Psoas muscle (tissue), 8 donors: Measurements from ENCODE around the gene CRYBA2. TPM values are rescaled to one million over a fixed set of nuclear protein-coding genes. Genes with fewer than 3 reads are reported as not detected.
A peak's percentile ranks its signal among the peaks of the same experiment; 100 is the strongest.

Source experiments
- ATAC-seq, 4 donors: fragments of 200-7000 bp; cut with Tn5 transposase; one replicate each; pipeline ENCODE4 v1.9.1; 2020; ENCODE audit warnings: moderate library complexity in 3 of 4, mild to moderate bottlenecking in 2 of 4
- DNase-seq, 2 donors: peaks; one replicate each; pipeline ENCODE4 v3.0.0-alpha.2; 2020
- H3K27ac ChIP-seq: fragments of 200-600 bp; one replicate; pipeline ENCODE4 v1.8.0; 2022
- H3K27me3 ChIP-seq, 3 donors: fragments of 200-600 bp in 1 of 3; one replicate each; pipeline versions ENCODE4 v1.6.1 to v1.8.0; 2013 to 2022; ENCODE audit warnings: low read length in 2 of 3, mild to moderate bottlenecking in 2 of 3, moderate library complexity in 1 of 3; ENCODE audit not compliant: insufficient read depth in 3 of 3
- H3K36me3 ChIP-seq, 2 donors: fragments of 200-600 bp in 1 of 2; one replicate each; pipeline versions ENCODE4 v1.6.1 to v1.8.0; 2013 to 2022; ENCODE audit warnings: low read depth in 1 of 2, mild to moderate bottlenecking in 1 of 2, moderate library complexity in 1 of 2; ENCODE audit not compliant: insufficient read depth in 1 of 2
- H3K4me1 ChIP-seq: fragments of 200-600 bp; one replicate; pipeline ENCODE4 v1.8.0; 2022
- H3K4me3 ChIP-seq: fragments of 200-600 bp; one replicate; pipeline ENCODE4 v1.8.0; 2022; ENCODE audit warnings: mild to moderate bottlenecking
- H3K9me3 ChIP-seq: fragments of 200-600 bp; one replicate; pipeline ENCODE4 v1.8.0; 2022
- CTCF ChIP-seq: fragments of 200-600 bp; IDR thresholded peaks from one replicate; pipeline ENCODE4 v1.8.0; 2022; ENCODE audit warnings: antibody characterized with exemption
- WGBS, 3 donors: extraction: QIAGEN DNeasy Blood & Tissue Kit; methylation state at CpG; one replicate each; pipeline versions ENCODE4 v1.1.6 to v1.1.7; 2013; 5-methylcytosine and 5-hydroxymethylcytosine counted together
- intact Hi-C, 2 donors: fragments of 100-400 bp; cut with DNase I; formaldehyde crosslinking; loops; one replicate each; pipeline versions ENCODE4 v1.11.0 to v1.14.2; 2022
- polyA plus RNA-seq, 3 donors: library from polyadenylated mRNA; stranded (reverse); fragments of 200-250 nt; gene quantifications; one replicate each; pipeline ENCODE4 v1.2.3, GENCODE V29; 2013
- total RNA-seq, 4 donors: library from RNA; stranded (reverse); fragmentation: NEBNext Ultra II Directional in 2 of 4; extraction: Animal tissue kit (Norgen Biotek cat#: 25700) in 2 of 4; gene quantifications; one replicate each; pipeline versions ENCODE4 v1.2.1 to v1.2.4, GENCODE V29; 2021 to 2023
- donor health status: healthy with polysubstance abuse.
- donor health status: DM: no; HTN: no; CAD: no; lungs with moderate emphysema.
- donor health status: Bipolar disorder and iron deficiency.
- donor health status: healthy.
- donor health status: DM: yes; HTN: yes; CAD: no.
- donor health status: DM: no; HTN: no; CAD: no.
- donor health status: DM: no; HTN: no; CAD: no.
- donor health status: DM: yes; HTN: yes; CAD: no.

Gene CRYBA2
- total and polyA plus RNA-seq, 7 donors: 0.08 TPM; not detected in 6

- ATAC-seq (no peak), DNase-seq (no peak)
- H3K9me3 ChIP-seq: no peaks in the 10 kb centered on the region
- no peak overlapping the region for H3K27ac ChIP-seq
- TF ChIP-seq CTCF: no peak
- H3K36me3 ChIP-seq: no peaks in the 10 kb centered on the region
- peaks cover 0 to 45% (median 0%) of the 10 kb centered on the region in 3 donors for H3K27me3 ChIP-seq
- no peak overlapping the region for H3K4me3 ChIP-seq
- intact Hi-C loops: no loop called here
- 75 to 81% (median 76%) methylated on average over 23 of the region's 23 CpGs for WGBS, 3 donors
- no peaks in the 10 kb centered on the region for H3K4me1 ChIP-seq
These were observed 39.0 kb upstream of the CRYBA2 start for GRCh38 chr2:219032051-219032745.

DNA sequence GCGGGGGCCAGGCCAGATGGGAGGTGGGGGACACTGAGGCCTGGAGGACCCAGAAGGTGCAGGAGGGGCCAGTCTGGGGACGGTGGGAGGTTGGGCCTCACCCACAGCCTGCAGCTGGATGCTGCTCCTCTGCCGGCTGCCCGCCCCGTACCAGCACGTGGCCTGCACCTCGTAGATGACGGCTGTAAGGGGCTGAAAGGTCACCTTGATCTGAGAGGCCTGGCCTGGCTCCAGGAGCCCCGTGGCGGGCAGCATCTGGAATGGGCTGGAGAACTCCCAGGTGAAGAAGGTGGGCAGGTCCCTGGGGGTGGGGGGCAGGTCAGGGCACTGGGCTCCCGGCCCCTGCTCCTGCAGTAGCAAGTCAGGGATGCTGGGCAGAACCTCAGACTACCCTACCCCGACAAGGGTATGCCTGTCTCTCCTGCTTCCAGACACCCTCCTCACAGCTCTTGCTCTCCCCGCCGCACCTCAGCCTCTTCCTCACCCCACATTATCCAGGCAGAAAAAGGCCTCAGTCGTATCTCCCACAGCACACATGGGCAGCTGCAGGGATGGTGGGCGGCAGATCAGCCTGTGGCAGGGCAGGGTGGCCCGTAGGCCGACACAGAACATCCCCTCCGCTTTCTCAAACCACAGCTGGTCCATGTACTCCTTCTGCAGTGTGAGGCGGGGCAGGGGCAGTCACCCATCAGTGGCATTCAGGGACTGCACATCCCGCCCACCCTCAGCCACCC is 38.0 kb upstream of the CRYBA2 start:
- TF ChIP-seq CTCF: no peak
- no peak overlapping the region for H3K4me3 ChIP-seq
- H3K27me3 ChIP-seq: peaks cover 0 to 40% (median 0%) of the 10 kb centered on the region in 3 donors
- 63 to 72% (median 70%) methylated on average over 20 to 21 of the region's 21 CpGs for WGBS, 3 donors
- no peaks in the 10 kb centered on the region for H3K36me3 ChIP-seq
- H3K4me1 ChIP-seq: no peaks in the 10 kb centered on the region
- ATAC-seq (no peak), DNase-seq (no peak)
- no peaks in the 10 kb centered on the region for H3K9me3 ChIP-seq
- intact Hi-C loops: no loop called here
- H3K27ac ChIP-seq: no peak overlapping the region

DNA sequence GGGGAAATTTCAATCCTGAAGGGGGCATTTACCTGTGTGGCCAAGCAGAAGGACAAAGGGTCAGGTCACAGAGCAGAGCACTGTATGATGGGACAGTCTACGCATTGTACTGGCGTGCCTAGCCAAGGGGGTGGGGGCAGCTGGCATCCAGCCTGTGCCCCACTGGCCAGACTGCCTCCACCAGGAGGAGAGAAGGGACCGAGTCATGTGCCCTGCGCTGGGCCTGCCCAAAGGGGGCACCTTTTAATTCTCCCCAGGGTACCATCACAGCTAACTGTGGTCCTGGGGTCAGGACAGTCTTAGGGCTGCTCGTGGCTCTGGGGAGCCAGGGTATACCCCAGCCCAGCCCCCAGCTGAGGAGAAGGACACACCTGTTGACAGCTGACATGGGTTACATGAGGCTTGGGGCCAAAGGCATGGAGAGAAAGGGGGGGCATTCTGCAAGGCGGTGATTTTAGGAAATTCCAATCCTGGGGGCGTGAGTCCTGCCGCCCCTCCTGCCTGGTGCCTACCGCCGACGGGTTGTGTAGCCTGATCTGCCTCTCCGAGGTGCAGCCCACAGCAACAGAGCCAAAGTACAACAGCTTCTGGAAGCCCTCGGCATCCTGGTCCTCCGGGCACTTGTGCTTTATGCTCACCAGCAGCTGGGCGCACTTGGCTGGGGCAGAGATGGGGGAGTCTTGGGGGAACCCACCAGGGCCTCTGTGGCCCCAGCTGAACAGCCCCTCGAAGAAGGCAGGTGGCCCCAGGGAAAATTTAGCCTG is 37.1 kb upstream of the CRYBA2 start:
- Histone ChIP-seq H3K4me3 (no peak overlapping the region), H3K36me3 (no peaks in the 10 kb centered on the region), H3K27me3 (peaks cover 0 to 40% (median 0%) of the 10 kb centered on the region in 3 donors), H3K9me3 (no peaks in the 10 kb centered on the region), H3K4me1 (no peaks in the 10 kb centered on the region), H3K27ac (no peak overlapping the region)
- intact Hi-C loops: no loop called here
- WGBS, 3 donors: 54 to 64% (median 60%) methylated on average over 16 of the region's 16 CpGs
- TF ChIP-seq CTCF: no peak
- DNase-seq (no peak), ATAC-seq (peak in 2 of 4 donors; percentile 11 to 17)

DNA sequence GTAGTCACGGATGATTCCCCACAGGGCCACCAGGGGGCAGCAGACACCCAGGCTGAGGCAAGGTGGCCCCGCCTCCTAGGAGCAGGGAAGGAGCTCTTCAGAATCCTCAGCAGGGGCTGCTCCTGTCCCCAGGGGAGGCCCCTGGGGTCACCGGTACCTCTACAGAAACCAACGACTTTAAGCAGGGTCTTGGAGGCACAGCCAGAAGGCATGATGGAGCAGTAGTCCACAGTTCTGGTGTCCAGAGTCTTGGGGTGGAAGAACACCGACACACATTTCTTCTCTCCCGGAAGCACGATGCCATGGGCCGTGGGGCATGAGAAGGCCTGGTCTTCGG is 36.6 kb upstream of the CRYBA2 start:
- DNase-seq (peak; percentile 81 to 86), ATAC-seq (peak; percentile 83 to 95 (median 92))
- H3K27me3 ChIP-seq: peaks cover 0 to 40% (median 0%) of the 10 kb centered on the region in 3 donors
- H3K4me3 ChIP-seq: no peak overlapping the region
- no peak overlapping the region for H3K27ac ChIP-seq
- no peaks in the 10 kb centered on the region for H3K36me3 ChIP-seq
- intact Hi-C loops: loop anchor here in 1 of 2 donors (5.0 kb wide), 1 partner anchor 123 kb away; no protein-coding TSS in a partner anchor
- H3K9me3 ChIP-seq: no peaks in the 10 kb centered on the region
- no peaks in the 10 kb centered on the region for H3K4me1 ChIP-seq
- 37 to 42% (median 39%) methylated on average over 9 of the region's 9 CpGs for WGBS, 3 donors
- peak; percentile 97 for TF ChIP-seq CTCF
